Medulla oblongata (tissue), 1 donor: ENCODE data around the gene CABCOCO1.

ENCODE experiments used
- DNase-seq: peaks from one replicate; pipeline ENCODE4 v3.0.0-alpha.2; 2015; ENCODE audit errors: extremely low spot score

Gene CABCOCO1

DNA sequence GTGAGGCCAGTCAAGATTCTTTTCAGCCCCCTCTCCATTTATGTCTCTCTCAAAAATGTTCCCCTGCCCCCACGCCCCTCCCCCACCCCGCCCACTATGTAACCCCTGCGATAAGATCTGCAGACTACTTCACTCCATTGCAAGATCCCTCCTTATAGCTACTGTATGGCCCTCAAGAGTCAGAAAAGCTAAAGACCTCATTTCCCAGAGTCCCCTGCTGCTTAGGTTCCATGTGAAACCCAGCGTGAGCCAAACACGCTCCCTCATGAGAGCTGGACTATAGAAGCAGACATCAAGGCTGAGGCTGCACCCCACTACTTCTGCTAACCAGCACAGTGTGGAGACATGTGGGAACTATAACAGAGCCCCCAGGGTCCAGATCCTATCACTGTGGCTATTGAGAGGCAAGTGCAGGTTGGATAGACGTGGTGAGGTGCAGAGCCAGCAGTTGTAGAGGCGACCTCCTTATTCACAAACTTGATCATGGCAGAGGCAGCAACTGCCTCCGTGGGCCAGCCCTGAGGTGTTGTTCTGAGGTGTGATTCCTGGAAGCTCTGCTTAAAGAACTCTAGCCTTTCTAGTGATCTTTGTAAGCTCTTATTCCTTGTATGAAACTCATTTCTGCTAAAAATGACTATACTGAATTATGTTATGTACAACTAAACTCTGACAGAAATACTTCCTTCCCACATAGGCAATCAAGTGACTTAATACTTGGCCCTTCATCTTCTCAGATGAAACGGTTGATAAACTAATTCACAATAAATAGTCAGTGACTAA is 121.8 kb downstream of the CABCOCO1 start:
- DNase-seq, result no peak

- DNase-seq, result no peak
Measured at GRCh38 chr10:61785473-61786105, 122.9 kb downstream of the CABCOCO1 start.

DNA sequence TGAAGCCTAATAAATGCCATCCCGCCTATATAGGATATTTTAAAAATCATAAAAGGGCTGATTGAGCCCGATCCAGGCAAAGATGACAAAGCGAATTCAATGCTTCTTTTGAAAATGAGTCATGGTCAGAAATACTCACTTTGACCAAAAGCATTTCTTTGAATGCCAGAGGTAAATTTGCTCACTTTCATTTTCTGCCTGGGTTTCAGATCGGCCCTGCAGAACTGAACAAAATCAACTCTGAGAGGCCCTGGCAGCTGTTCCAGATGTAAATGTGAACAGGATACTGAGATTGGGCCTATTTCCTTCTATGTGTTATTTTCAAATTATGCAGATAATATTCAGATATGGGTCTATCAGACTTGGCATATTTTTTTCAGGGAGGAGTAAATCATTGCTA is 124.0 kb downstream of the CABCOCO1 start:
- DNase-seq, result no peak

GRCh38 chr10:61787170-61787569 is 124.4 kb downstream of the CABCOCO1 start:
- no peak for DNase-seq

DNA sequence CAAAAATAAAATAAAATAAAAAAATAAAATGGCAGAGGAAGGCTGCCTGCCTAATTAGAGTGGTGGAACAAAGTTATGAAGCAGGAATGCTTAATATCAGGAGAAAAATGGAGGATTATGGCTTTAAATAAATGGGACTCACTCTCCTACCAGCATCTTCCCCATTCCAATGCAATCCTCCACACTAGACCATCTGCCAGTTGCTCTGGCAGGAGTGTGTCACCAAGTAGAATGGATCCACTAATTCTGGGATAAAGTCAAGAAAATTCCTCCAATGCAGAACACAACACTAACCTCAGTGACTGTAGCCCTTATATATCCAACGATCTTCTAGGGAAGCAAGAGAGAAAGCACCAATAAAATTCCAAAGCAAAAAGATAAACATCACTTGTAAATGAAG is 126.3 kb downstream of the CABCOCO1 start:
- DNase-seq, result no peak

GRCh38 chr10:61791216-61791615 is 128.5 kb downstream of the CABCOCO1 start:
- DNase-seq, result no peak

DNA sequence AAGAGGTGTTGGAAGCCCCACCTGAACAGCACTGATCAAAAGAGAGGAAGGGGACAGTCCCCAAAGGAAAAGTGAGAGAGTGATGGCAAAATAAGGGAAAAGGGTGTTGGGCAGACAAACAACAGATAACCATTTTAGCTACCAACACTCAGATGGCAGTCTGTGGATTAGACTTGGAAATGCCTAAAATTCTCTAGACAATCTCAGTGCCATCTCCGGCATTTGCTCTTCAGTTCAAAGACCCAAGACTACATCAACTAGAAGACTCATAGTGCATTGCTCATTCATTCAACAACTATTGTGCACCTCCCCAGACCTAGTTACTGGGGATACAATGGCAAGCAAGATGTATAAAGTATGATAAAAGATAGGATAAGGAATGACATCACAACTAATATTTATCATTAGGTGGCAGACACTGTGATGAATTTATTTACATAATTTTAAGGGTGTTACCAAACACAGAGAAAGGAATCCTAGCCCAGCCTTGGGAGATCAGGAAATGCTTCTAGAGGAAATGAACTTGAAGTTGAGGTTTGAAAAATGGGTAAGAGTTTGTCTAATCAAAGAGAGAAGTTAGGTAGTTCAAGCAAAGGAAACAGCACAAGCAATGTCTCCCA is 129.5 kb downstream of the CABCOCO1 start:
- DNase-seq, result no peak

DNA sequence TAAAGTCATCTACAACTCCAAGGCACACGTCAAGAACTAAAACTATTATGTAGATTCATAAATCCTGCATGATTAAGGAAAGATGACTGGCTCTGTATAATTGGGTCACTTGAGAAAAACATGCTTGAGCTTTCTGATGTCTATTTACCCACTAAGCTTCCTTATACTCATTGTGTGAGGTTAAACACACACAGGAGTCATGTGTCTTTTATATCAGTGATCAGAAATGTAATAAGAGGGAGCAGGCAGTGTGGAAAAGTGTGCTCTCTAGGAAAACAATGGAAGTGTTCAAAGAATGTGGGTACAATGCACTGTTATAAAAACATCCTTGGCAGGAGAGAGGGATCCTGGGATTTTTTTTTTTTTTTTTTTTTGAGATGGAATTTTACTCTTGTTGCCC is 130.2 kb downstream of the CABCOCO1 start:
- DNase-seq, result no peak

DNA sequence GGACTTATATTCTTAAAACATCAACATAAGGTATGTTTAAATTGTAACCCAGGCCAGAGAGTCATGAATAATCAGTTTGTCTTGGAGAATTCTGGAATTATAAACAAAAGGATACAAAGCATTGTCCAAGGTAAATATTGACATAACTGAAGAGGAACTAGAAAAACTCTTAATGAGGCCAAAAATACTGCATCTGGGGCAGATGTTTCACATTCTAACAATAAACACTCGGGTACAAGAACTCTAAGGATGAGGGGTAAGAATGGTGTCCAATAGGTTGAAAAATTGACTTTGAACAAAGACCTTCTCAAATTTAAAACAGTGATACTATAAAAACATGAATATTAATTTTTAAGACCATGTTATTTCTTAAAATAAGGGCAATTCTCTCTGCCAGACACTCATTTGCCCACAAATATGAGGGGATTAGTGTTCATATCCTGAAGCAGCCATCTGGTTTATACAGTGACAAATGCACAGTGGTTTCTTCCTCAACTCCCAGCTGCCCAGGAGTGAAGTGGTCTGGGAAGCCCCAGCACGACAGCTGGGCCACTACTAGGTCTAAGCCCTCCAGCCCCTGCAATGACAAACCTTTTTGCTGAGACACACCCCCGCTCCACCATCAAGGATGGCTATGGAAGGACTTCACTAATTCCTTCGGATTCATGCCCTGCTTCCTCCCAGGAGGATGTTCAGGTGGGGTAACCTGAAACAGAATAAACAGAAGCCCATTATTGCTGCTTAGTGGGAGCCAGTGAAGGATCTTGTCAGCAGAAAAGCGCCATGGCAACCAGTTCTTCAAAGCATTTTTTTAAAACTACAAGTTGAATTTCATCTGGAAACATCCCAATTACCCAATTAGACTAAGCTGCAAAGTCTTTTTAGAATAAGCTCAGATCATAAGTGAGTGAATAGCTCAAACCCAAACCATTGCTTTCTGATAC is 131.3 kb downstream of the CABCOCO1 start:
- no peak for DNase-seq

GRCh38 chr10:61795147-61795546 is 132.4 kb downstream of the CABCOCO1 start:
- no peak for DNase-seq

- no peak for DNase-seq
Measured at GRCh38 chr10:61795551-61795950, 132.8 kb downstream of the CABCOCO1 start.

DNA sequence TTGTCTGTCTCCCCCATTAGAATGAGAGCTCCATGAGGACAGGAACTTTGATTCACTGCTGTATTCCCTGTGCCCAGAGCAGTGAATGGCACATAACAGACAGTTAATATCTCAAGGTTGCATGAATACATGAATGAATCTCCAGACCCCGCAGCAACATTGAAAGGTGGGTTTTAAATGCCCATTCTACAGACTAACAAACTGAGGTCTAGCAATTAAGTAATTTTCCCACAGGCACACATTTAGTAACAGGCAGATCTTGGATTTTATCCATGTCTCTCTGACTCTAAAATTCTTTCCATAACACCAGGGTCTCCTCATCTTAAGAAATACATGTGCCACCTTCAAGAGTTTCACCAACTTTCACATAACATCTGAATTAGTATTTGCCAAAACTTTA is 134.1 kb downstream of the CABCOCO1 start:
- no peak for DNase-seq

GRCh38 chr10:61797304-61798153 is 134.8 kb downstream of the CABCOCO1 start:
- no peak for DNase-seq

DNA sequence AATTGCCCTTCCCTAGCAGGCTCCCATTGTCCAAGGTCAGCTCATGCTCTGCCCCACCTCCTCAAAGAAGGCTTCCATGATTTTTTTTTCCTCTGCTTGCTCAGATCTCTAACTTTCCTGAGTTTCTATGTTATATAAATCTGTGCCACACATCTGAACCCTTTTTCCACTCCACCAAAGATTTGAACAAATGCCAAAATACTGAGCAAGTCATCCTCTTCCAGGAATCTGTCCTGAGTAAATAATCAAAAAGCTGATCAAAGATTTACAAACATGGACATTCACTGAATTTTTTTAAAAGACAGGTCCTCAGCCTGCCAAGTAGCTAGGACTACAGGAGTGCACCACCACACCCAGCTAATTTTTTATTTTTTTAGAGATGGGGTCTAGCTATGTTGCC is 136.0 kb downstream of the CABCOCO1 start:
- no peak for DNase-seq

DNA sequence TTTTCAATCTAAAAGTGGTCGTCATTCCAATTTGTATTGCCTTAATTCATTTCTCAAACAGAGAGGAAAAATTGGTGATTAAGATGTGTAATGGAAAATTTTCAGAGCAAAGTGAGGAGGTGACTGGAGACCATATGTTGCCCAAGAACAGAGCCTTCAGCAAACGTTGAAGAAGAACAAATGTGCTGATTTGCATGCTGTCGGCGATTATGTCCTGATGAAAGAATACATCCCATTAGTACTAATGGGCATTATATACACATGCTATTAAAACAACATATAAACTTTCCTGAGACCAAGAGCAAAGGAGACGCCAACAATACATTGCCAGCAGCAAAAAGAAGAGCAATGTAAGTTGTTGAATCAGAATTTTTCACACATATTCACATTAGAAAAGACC is 138.8 kb downstream of the CABCOCO1 start:
- DNase-seq, result no peak

DNA sequence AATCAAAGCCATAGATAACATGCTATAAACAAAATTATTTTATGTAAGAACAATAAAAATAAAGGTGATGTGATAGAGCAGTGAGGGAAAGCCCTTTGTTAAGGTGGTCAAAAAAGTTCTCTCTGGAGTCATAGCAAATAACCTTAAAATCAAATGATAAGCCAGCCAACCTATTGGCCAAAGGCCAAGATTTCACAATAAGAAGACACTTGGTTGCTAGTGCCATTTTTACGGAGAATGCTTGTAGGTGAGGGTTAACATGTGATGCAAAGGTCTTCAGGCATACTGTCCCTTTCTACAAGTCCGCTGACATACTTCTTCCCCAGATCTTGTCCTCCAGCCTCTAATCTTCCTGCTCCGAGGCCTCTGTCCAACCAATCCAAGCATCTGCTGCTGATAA is 140.5 kb downstream of the CABCOCO1 start:
- DNase-seq, result no peak

GRCh38 chr10:61804414-61804813 is 141.7 kb downstream of the CABCOCO1 start:
- no peak for DNase-seq

GRCh38 chr10:61805091-61805490 is 142.4 kb downstream of the CABCOCO1 start:
- no peak for DNase-seq

DNA sequence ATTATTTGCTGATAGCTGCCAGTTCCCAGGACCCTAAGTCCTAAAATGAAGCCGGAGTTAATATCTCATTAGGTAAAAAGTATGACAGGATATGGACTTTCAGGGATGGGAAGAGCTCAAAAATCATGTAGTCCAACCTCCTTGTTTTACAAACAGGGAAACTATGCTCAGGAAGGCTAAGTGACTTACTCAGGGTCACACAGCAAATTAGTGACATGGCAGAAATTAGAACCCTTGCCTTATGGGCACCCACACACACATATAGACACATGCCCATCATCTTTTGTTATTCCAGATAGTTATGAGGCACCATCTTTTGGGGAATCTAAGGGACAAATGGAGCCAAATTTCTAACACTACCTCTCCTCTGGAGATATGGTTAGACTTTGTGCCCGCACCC is 147.5 kb downstream of the CABCOCO1 start:
- no peak for DNase-seq

- no peak for DNase-seq
Measured at GRCh38 chr10:61812052-61812721, 149.5 kb downstream of the CABCOCO1 start.
